ENCODE data around the gene THBS2.

THBS2 gene

GRCh38 chr6:169247991-169248390, 5.7 kb downstream of the THBS2 start:
- no peak for DNase-seq

DNA sequence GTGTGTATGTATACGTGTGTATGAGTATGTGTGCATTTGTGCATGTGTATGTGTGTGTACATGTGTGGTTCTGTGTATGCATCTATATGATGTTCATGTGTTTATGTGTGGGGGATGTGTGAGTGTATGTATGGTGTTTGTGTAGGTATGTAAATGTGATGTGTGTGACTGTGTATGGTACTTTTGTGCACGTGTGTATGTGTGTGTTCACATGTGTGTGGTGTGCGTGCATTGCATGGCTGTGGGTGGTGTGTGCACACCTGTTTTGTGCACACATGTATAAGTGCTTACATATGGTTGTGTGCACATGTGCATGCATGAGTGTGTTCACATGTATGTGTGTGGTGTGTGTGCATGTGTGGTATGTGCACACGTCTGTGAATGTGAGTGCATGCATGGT, 6.2 kb downstream of the THBS2 start:
- no peak for DNase-seq

- DNase-seq, result no peak
These were observed 7.2 kb downstream of the THBS2 start for GRCh38 chr6:169246445-169246844.

DNA sequence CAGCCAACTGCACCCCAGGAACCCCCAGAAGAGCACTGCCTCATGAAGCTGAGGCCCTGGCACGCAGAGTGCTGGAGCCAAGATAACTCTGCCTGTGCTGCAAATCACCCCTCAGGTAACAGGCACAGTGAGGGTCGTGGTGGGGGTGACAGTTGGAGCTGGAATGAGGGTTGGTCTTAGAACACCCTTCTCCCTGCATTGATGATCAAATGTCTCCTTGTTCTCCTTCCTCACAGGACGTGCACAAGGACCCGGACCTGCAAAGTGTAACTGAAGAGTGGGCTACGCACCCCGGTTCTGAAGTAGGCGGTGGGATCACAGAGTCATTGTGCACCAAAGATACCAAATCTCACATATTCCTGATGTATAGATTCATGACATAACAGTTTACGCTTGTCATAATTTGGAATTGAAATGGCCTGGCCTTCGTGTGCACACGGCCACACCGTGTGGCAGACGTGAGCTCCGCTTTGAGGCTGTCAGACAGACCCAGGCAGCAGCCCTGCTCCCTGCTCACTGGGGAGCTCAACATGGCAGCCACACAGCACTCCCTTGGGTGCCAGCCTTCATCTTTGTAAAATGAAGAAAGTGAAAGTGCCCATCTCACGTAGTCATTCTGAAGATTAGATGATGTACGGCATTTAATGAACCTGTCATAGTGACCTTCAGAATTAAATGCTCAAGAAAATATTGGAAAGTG, 8.8 kb downstream of the THBS2 start:
- no peak for DNase-seq

DNA sequence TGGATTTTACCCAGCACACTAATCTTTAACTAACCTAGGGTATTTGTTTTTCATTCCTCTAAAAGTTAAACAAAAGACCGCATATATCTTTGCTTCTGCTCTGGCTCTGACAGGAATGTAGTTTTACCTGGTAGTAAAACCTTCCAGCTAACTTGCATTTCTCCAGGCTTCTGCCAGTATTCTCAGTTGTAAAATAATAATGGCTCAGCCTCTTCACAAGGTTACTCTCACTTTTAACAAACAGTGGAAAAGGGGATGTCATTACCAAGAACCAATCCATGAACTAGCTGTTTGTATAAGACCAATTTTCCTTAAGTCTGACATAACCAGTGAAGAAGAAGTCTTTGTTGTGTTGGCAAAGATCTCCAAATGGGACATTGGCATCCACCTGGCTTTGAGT, 10.0 kb downstream of the THBS2 start:
- no peak for DNase-seq

DNA sequence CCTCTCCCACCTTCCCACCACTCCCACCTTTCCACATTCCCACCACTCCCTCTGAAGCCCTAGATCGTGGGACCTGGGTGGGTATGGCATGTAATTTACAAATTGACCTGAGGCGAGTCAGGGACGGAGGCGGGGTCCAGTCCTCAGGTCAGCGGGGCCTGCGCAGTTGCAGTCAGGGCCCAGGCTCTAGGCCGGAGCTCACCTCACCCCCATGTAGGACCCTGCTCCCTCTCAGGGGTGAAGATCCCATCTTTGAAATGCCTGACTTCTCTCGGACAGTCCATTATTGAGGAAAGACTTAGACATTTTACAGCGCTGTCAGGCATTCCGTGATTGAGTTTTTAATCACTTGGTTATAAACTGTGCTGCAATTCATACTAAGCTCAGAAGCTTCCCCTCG, 10.5 kb downstream of the THBS2 start:
- no peak for DNase-seq

GRCh38 chr6:169241688-169242350, 11.8 kb downstream of the THBS2 start:
- DNase-seq, result no peak

DNA sequence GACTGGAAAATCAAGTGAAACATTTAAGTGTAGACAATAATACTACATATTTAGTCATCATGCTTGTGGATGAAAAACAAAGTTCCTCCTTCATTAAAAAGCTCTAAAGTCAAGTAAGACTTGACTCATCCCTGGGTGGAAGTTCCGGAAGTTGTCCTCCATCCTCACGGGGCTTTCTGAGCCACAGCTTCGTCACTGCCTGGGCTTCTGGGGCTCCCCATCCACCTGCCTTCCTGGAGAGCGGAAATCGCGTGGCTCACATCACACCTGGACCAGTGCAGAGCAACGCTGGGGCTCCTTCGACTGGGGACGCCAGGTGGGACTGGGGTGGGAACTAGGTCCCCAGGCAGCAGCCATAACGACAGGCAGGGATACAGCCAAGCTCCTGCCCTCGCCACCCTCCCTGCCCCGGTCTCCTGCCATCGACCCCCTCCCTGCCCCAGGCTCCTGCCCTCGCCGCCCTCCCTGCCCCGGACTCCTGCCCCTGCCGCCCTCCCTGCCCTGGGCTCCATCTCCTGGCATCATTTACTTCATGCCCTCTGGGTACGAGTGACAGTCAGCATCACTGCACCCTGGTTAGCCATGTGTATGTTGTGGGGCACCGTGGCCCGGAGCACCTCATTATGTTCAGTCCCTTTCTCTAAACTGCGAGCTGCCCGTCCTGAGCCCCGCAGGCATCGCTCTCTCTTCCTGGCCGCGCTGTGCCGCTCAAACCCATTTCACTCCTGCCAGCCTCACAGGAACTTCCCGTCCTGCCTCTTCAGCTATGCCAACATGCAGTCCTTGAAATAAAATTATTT, 12.9 kb downstream of the THBS2 start:
- no peak for DNase-seq

DNA sequence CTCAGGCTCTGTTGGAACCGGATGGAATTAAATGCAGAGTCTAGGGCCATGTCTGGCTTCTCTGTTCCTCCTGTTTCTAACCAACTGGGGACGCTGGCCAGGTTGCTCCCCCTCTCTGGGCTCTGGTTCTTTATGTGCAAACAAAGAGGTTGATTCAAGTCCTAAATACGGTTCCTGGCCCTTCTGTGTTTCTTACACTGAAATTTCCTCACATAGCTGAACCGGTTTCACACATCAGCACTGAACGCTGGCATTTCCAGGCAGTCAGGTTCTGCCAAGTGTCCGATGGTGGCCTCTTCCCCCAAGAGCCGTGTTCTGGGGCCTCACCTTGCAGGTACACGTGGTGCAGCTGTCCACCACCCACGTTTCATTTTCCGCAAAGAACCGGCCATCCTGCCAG, 13.5 kb downstream of the THBS2 start:
- no peak for DNase-seq

- DNase-seq, result no peak
These were observed 14.5 kb downstream of the THBS2 start for GRCh38 chr6:169239181-169239580.

DNA sequence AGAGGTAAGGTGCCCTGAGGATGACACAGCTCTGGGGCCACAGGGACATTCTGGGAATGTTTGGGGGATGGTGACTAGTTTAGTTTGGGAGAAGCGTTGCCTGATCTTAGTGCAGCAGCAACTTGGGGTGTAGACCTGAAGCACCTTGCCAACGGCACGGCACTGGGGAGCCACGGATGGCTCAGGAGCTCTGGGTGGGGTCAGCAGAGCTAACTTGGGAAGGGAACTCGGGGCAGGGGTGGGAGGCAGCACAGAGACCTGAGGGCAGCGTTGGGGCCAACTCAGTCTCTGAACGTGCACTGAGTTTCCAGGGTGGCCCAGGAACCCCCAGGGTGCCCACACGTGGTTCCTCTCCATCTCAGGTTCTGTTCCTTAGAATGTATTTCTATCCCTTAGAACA, 14.9 kb downstream of the THBS2 start:
- no peak for DNase-seq

GRCh38 chr6:169237496-169238134, 16.0 kb downstream of the THBS2 start:
- DNase-seq, result no peak

DNA sequence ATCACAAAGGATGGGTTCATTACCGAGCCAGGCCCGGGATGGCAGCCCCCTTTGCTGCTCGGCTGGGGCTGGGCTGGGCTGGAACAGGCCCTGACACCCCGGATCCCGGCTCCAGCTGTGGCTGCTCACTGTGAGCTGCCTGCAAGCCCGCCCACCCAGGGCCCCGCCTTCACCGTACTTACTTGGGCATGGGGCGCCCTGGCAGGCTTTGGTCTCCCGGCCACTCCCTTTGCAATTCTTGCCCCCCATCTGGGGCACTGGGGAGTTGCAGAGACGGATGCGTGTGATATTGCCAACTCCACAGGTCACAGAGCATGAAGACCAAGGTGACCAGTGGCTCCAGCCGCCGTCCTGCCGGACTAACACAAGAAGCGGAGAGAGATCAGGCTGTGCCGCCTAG, 16.7 kb downstream of the THBS2 start:
- no peak for DNase-seq

DNA sequence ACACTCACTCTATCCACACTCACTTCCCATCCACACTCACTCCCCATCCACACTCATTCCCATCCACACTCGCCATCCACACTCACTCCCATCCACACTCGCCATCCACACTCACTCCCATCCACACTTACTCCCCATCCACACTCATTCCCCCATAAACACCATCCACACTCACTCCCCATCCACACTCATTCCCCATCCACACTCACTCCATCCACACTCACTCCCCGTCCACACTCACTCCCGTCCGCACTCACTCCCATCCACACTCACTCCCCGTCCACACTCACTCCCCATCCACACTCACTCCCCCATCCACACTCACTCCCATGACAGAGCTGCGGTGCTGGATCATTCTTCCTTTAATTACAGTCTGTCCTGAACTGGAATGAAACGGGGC, 17.1 kb downstream of the THBS2 start:
- DNase-seq, result no peak

DNA sequence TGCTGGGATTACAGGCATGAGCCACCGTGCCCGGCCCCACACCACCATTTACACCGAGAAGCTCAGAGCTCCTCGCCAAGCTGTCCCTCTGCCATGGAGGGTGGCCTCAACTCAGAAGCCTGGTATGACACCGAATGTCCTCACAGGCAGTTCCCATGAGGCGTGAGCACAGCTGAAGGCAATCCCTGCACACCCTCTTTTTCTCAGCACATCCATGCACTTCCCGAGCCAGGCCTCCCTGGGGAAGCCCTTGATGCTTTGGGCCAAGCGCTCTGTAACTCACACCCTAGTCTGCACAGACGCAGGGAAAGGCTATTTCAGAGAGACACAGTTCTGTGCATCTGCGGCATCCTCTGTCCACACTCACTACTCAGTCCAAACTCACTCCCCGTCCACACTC, 18.4 kb downstream of the THBS2 start:
- DNase-seq, result no peak

GRCh38 chr6:169234634-169235033, 19.0 kb downstream of the THBS2 start:
- DNase-seq, result no peak

DNA sequence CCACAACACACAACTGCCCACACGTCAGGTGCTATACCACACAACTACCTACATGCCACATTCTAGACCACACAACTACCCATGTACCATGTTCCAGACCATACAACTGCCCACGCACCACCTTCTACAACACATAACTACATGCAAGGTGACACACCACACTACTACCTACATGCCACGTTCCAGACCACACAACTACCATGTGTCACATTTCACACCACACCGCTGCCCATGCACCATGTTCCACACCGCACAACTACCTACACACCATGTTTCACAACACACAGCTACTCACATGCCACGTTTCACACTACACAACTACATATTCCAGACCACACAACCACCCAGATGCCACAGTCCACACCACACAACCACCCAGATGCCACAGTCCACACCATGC, 19.8 kb downstream of the THBS2 start:
- DNase-seq, result no peak

DNA sequence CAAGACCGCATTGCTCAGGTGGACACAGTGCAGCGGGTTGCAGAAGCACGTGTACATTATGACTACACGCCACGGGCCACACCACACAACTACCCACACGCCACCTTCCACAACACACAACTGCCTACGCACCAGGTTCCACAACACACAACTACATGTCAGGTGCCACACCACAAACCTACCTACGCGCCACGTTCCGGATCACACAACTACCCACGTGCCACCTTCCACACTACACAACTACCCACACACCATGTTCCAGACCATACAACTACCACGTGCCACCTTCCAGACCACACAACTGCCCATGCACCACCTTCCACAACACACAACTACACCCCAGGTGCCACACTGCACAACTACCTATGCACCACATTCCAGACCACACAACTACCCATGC, 20.5 kb downstream of the THBS2 start:
- DNase-seq, result no peak

GRCh38 chr6:169232507-169232931, 21.1 kb downstream of the THBS2 start:
- DNase-seq, result no peak

- no peak for DNase-seq
These were observed 21.7 kb downstream of the THBS2 start for GRCh38 chr6:169231790-169232506.

GRCh38 chr6:169230946-169231789, 22.5 kb downstream of the THBS2 start:
- no peak for DNase-seq

DNA sequence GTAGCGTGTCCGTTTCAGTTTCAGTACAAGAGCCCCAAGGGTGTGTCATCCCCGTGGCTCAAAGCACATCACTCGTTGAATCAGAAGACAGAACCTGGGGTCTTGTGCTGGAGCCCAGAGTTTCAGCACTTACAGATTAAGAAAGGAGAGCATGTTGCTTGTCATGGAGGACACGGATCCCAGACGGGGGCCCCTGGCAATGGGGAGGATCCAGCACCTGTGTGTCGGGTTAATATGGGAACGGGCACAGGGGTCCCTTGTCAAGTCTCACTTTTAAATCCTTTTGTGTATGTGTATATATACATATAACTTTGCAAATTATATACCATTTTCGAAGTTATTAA, 23.4 kb downstream of the THBS2 start:
- no peak for DNase-seq

Measured in NCI-H1930 (cell line).